Aorta (tissue), 5 donors: ENCODE measurements around the gene DRG1. TPM values are rescaled to one million over a fixed set of nuclear protein-coding genes. Genes with fewer than 3 reads are reported as not detected.
"Not testable (repeated sequence)": the region's sequence is repeated elsewhere in the genome, so short reads cannot be mapped to it uniquely, and the experiment has no call there.

Experiments
- ATAC-seq: fragments of 200-7000 bp; cut with Tn5 transposase; one replicate; pipeline ENCODE4 v1.9.1; 2022; ENCODE audit warnings: moderate library complexity; ENCODE audit not compliant: low FRiP score
- DNase-seq, 2 donors: peaks; one replicate each; pipeline ENCODE4 v3.0.0-alpha.2; 2020
- H3K27ac ChIP-seq, 2 donors: one replicate each; pipeline ENCODE4 v1.5.1; 2013; ENCODE audit warnings: low read length in 2 of 2, mild to moderate bottlenecking in 2 of 2, moderate library complexity in 2 of 2, control low read depth in 1 of 2, inconsistent platforms in 1 of 2, low read depth in 1 of 2
- H3K27me3 ChIP-seq, 2 donors: one replicate each; pipeline ENCODE4 v1.6.1; 2013; ENCODE audit warnings: control low read depth in 1 of 2, low read length in 1 of 2, mild to moderate bottlenecking in 1 of 2, moderate library complexity in 1 of 2; ENCODE audit not compliant: insufficient read depth in 2 of 2, control insufficient read depth in 1 of 2
- H3K36me3 ChIP-seq, 2 donors: one replicate each; pipeline ENCODE4 v1.6.1; 2013; ENCODE audit warnings: control low read depth in 1 of 2, low read length in 1 of 2, mild to moderate bottlenecking in 1 of 2; ENCODE audit not compliant: insufficient read depth in 2 of 2, control insufficient read depth in 1 of 2
- H3K4me1 ChIP-seq, 2 donors: one replicate each; pipeline ENCODE4 v1.6.1; 2013; ENCODE audit warnings: low read length in 2 of 2, control low read depth in 1 of 2, mild to moderate bottlenecking in 1 of 2, moderate library complexity in 1 of 2; ENCODE audit not compliant: insufficient read depth in 2 of 2, control insufficient read depth in 1 of 2
- H3K4me3 ChIP-seq, 2 donors: one replicate each; pipeline ENCODE4 v1.5.1; 2013; ENCODE audit warnings: low read length in 2 of 2, control low read depth in 1 of 2, mild to moderate bottlenecking in 1 of 2
- H3K9me3 ChIP-seq: one replicate; pipeline ENCODE4 v1.6.1; 2013; ENCODE audit warnings: mild to moderate bottlenecking, low read length; ENCODE audit not compliant: control insufficient read depth
- WGBS, 2 donors: extraction: QIAGEN DNeasy Blood & Tissue Kit; methylation state at CpG; one replicate each; pipeline ENCODE4 v1.1.7; 2013; 5-methylcytosine and 5-hydroxymethylcytosine counted together
- intact Hi-C, 2 donors: fragments of 100-400 bp; cut with DNase I; formaldehyde crosslinking; loops; one replicate each; pipeline versions ENCODE4 v1.14.2 to v1.15.0; 2022
- polyA plus RNA-seq, 2 donors: library from polyadenylated mRNA; stranded (reverse); fragments of 200-250 nt; gene quantifications; one replicate each; pipeline ENCODE4 v1.2.3, GENCODE V29; 2013
- total RNA-seq, 2 donors: library from RNA; stranded (reverse); fragmentation: NEBNext Ultra II Directional; extraction: Animal tissue kit (Norgen Biotek cat#: 25700); gene quantifications; one replicate each; pipeline ENCODE4 v1.2.1, GENCODE V29; 2021
- donor health status: healthy with polysubstance abuse.
- donor health status: Bipolar disorder and iron deficiency.
- donor health status: DM: no; HTN: no; CAD: no.
- donor health status: DM: no; HTN: no; CAD: no.
- donor health status: DM: yes; HTN: yes; CAD: no.

The DRG1 gene
- total and polyA plus RNA-seq, 4 donors = 34.4 to 58.2 (median 41.2) TPM

GRCh38 chr22:31477329-31477728 is 77.9 kb downstream of the DRG1 start:
- ATAC-seq (no peak), DNase-seq (no peak)
- H3K4me1 ChIP-seq = no peaks in the 10 kb centered on the region
- no peaks in the 10 kb centered on the region for H3K27me3 ChIP-seq
- no peaks in the 10 kb centered on the region for H3K9me3 ChIP-seq
- intact Hi-C loops = no loop called here
- 92 to 93% methylated on average over 4 of the region's 4 CpGs for WGBS, 2 donors
- no peak overlapping the region for H3K27ac ChIP-seq
- no peak overlapping the region for H3K4me3 ChIP-seq
- peaks cover 0 to 3% of the 10 kb centered on the region in 2 donors for H3K36me3 ChIP-seq

GRCh38 chr22:31481129-31481528 is 81.7 kb downstream of the DRG1 start:
- Histone ChIP-seq H3K27ac (no peak overlapping the region), H3K4me1 (no peaks in the 10 kb centered on the region), H3K36me3 (peaks cover 0 to 3% of the 10 kb centered on the region in 2 donors), H3K4me3 (no peak overlapping the region), H3K27me3 (no peaks in the 10 kb centered on the region), H3K9me3 (no peaks in the 10 kb centered on the region)
- 89 to 94% methylated on average over 3 of the region's 3 CpGs for WGBS, 2 donors
- no peak for ATAC-seq
- no peak for DNase-seq
- intact Hi-C loops = no loop called here

- DNase-seq, H3K4me3 ChIP-seq, H3K4me1 ChIP-seq, intact Hi-C loops, H3K9me3 ChIP-seq, H3K27ac ChIP-seq, ATAC-seq, H3K36me3 ChIP-seq, H3K27me3 ChIP-seq: not testable (repeated sequence)
- 90 to 93% methylated on average over 8 of the region's 8 CpGs for WGBS, 2 donors
These were observed 83.1 kb downstream of the DRG1 start for GRCh38 chr22:31482470-31482869.

Other genes starting within 250 kb of the DRG1 start
- 10 to 100 TPM; 42.8 to 62.5 TPM for gene RNF185, start 239.4 kb upstream of the DRG1 start, total RNA-seq
- gene RNF185, start 239.4 kb upstream of the DRG1 start, polyA plus RNA-seq = 10 to 100 TPM; 26.3 to 36.1 TPM
- gene LIMK2, start 187.3 kb upstream of the DRG1 start, total RNA-seq = 10 to 100 TPM; 35.4 to 55.2 TPM
- gene LIMK2, start 187.3 kb upstream of the DRG1 start, polyA plus RNA-seq = 10 to 100 TPM; 10.9 to 28.8 TPM
- 10 to 100 TPM; 14.1 to 41.6 TPM for gene PIK3IP1, start 107.1 kb upstream of the DRG1 start, total RNA-seq
- 10 to 100 TPM; 16.8 to 44.9 TPM for gene PIK3IP1, start 107.1 kb upstream of the DRG1 start, polyA plus RNA-seq
- gene PATZ1, start 53.3 kb upstream of the DRG1 start, total RNA-seq = 10 to 100 TPM; 14.1 to 17.6 TPM
- 10 to 100 TPM in 1 of 2 donors, 1 to 10 TPM in 1; 3.3 to 11.5 TPM for gene PATZ1, start 53.3 kb upstream of the DRG1 start, polyA plus RNA-seq
- gene EIF4ENIF1, start 90.2 kb downstream of the DRG1 start, total RNA-seq = 10 to 100 TPM; 32.0 to 34.9 TPM
- gene EIF4ENIF1, start 90.2 kb downstream of the DRG1 start, polyA plus RNA-seq = 10 to 100 TPM; 12.6 to 13.5 TPM
- 10 to 100 TPM; 25.7 to 50.3 TPM for gene SFI1, start 96.9 kb downstream of the DRG1 start, total RNA-seq
- 100 to 1,000 TPM in 1 of 2 donors, 10 to 100 TPM in 1; 17.5 to 116 TPM for gene SFI1, start 96.9 kb downstream of the DRG1 start, polyA plus RNA-seq